ENCODE results near the gene BCL2L12.

DNA sequence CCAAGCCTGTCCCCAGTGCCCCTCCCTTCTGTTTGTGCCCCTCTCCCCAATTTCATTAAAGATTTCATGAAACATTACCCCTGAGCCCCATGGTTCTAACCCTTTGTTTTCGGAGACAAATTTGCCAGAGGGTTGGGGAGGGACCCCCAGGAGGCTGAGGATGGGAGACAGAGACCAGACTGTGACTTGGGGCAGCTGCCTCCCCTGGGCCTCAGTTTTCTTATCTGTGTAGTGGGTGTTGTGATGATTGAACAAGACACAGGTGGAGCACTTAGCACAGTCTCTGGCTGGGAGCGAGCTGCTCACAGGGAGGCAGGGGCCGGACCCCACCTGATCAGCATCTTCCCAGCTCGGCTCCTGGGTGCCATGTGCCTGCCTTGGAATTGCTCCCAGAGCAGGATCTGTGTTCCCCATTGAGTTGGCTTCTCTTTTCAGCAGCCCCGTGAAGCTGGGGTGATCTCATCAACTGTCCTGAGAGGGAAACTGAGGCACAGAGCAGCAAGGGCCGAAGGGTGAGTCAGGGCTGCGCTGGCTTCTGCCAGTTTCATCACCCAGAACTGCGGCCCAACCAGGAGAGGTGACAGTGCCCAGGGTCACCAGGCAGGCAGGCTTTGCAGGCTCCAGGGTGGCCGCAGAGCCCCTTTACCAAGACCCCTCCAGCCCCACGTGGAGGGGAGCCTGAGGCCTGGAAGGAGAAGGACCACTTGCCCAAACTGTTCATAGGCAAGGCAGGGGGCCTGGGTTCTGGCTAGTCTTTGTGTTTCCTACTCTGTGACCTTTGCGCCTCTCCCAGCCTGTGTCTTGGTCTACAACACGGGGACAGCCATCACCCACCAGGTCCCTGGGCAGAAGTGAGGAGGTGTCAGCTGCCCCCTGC lies 6.9 kb upstream of the BCL2L12 start:
- TF ChIP-seq, protein P1, sequence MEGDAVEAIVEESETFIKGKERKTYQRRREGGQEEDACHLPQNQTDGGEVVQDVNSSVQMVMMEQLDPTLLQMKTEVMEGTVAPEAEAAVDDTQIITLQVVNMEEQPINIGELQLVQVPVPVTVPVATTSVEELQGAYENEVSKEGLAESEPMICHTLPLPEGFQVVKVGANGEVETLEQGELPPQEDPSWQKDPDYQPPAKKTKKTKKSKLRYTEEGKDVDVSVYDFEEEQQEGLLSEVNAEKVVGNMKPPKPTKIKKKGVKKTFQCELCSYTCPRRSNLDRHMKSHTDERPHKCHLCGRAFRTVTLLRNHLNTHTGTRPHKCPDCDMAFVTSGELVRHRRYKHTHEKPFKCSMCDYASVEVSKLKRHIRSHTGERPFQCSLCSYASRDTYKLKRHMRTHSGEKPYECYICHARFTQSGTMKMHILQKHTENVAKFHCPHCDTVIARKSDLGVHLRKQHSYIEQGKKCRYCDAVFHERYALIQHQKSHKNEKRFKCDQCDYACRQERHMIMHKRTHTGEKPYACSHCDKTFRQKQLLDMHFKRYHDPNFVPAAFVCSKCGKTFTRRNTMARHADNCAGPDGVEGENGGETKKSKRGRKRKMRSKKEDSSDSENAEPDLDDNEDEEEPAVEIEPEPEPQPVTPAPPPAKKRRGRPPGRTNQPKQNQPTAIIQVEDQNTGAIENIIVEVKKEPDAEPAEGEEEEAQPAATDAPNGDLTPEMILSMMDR (IDR thresholded peaks at IDR 0.05), result no peak
- no peak for TF ChIP-seq POLR2A (IDR thresholded peaks at IDR 0.05)

Data from esophagus squamous epithelium (tissue), 4 donors.